Erythroblast (primary cell): ENCODE results near the gene LAMP1.
A peak's percentile ranks its signal among the peaks of the same experiment; 100 is the strongest.

Source experiments
- DNase-seq, 2 experiments: peaks; one replicate each; lab custom pipeline; 2025; lab: John Stamatoyannopoulos, UW
- GATA1 ChIP-seq: IDR thresholded peaks from 2 replicates; pipeline ENCODE4 v1.6.1; 2011; ENCODE audit warnings: low read depth, mild to moderate bottlenecking, control low read depth, low read length, moderate library complexity
- POLR2A ChIP-seq: IDR thresholded peaks from 2 replicates; pipeline ENCODE4 v1.6.1; 2011; ENCODE audit warnings: mild to moderate bottlenecking, low read length

The LAMP1 gene

DNA sequence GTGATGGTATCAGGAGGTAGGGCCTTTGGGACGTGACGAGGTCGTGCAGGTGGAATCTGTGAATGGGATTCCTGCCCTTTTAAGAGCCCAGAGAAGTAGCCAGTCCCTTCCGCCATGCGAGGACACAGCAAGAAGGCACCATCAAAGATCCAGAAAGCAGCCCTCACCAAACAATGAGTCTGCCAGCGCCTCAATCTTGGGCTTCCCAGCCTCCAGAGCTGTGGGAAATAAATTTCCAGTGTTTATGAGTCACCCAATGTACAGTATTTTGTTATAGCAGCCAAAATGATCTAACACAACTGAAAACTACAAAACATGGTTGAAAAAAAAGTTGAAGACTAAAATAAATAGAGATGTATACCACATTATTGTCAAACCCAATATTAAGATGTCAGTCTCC, 16.9 kb upstream of the LAMP1 start:
- TF ChIP-seq POLR2A (no peak), GATA1 (no peak)
- no peak for DNase-seq

DNA sequence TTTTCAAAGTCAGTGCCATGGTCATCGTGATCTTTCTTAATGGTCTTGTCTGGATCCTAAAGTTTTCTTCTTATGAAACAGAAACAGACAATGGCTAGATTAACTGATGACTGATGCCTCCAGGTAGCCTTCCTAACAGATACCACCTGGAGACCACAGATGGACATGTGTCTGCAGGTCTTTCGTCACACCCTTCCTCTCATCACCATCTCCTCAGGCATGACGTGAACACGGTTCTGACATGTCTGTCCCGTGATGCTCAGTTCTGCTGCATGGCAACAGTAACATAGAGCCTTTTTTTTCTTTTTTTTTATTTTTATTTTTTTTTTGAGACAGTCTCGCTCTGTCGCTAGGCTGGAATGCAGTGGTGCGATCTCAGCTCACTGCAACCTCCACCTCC, 13.1 kb upstream of the LAMP1 start:
- TF ChIP-seq POLR2A: no peak
- TF ChIP-seq GATA1: no peak
- DNase-seq: no peak

DNA sequence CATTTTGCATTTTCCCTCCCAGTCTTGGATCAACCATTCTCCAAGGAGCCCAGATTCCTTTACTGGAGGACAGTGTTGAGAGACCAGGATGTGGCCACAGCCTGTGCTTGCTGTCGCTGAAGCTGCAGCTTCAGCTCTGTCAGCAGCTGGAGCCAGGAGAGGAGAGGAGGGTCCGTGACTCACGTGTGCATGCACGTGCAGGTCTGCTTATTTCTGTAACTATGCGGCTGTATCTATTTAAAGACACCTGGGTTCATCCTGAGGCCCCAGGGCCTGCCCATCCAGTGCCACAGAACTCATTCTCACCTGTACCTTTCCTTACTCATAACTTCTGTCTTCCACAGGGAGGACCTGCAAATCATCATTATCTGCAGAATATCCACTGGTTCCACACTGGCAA, 8.2 kb upstream of the LAMP1 start:
- TF ChIP-seq GATA1: no peak
- no peak for TF ChIP-seq POLR2A
- no peak for DNase-seq

DNA sequence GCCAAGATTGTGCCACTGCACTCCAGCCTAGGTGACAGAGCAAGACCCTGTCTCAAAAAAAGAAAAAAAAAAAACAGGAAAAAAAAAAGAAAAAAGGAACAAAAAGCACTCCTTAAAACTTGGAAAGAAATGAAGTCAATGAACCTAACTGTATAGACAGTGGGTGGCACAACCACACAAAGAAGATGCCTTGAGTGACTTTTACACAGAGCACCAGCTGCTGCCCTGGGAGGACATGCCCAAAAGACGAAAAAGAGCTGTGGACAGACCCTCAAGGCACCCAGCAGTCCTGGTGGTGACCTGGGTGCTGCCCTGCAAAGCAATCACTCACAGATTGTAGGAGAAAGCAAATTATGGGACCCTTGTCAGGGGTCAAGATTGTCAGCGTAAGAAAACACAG, 5.9 kb upstream of the LAMP1 start:
- TF ChIP-seq POLR2A: no peak
- no peak for TF ChIP-seq GATA1
- no peak for DNase-seq

DNA sequence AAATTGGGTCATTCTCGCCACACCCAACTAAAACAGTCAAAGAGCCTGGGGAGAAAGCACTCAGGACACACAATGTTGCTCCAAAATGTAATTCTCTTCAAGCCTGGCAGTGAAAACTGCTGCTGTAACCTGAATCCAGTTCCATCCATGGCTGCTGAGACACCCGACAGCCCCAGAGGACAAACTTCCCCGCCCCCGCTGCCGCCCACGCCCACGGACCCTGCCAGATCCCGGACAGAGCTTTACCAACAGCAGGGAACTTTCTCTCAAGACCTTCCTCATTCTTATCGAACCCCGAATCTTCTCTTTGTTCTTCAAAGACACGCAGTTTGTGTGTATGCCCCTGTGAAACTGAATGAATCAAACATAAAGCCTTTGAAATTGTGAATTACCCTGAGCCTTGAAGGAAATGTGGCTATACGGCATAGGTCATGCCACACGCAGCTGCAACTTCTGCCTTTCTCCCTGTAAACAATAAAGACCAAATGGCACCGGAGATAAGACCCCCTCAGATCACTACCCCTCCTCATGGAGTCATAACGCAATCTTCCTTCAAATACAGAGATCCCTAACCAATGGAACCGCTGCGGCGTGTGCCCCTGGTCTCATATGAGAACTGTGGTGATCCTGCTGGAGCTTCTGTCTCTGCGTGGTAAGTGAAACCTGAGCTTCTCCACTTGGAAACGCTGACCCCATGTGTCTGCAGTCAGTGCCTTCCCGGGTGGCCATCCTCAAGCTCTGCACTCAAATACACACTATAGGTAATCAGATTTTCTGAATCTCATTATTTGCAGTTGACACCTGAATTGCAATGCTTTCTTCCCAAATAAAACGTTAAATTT, 4.8 kb upstream of the LAMP1 start:
- TF ChIP-seq GATA1: no peak
- TF ChIP-seq POLR2A: no peak
- DNase-seq: peak; percentile 23 to 27

DNA sequence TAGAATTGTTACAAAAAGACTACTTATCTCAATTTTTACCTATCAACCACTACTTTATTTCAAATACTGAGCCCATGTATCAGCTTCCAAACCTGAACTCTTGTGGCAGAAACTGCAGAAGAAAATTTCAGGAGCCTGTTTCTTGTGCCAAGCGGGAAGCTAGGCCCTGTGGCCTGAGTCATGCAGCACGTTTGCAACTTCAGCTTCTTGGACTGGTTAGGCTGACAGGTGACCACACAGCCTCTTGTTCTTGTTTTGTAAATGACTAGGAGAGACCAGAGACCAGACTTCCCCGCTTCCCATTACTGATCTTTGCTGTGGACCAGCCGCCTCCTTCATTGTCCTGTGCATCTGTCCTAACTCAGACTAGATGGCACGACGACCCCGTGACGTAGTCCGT, 3.4 kb upstream of the LAMP1 start:
- DNase-seq: no peak
- TF ChIP-seq POLR2A (no peak), GATA1 (no peak)

DNA sequence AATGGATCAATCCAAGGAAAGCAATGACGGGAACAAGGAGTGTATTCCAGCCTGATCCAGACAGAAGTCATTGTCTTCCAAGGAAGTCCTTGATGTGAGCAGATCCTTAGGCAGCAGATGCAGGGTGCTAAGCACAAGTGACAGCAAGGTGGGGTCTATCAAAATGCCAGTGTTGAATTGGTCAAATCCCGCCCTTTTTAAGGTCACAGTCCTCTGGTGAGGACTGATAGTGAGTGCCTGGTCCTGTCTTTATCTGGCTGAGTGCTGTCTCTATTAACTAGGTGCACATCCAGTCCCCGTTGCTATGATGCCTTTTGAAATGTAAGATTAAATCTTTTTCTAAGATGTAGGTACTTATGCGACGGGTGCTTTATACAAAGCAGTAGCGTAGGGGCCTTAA, 1.3 kb upstream of the LAMP1 start:
- DNase-seq: peak; percentile 57 to 85
- TF ChIP-seq POLR2A: no peak
- no peak for TF ChIP-seq GATA1

DNA sequence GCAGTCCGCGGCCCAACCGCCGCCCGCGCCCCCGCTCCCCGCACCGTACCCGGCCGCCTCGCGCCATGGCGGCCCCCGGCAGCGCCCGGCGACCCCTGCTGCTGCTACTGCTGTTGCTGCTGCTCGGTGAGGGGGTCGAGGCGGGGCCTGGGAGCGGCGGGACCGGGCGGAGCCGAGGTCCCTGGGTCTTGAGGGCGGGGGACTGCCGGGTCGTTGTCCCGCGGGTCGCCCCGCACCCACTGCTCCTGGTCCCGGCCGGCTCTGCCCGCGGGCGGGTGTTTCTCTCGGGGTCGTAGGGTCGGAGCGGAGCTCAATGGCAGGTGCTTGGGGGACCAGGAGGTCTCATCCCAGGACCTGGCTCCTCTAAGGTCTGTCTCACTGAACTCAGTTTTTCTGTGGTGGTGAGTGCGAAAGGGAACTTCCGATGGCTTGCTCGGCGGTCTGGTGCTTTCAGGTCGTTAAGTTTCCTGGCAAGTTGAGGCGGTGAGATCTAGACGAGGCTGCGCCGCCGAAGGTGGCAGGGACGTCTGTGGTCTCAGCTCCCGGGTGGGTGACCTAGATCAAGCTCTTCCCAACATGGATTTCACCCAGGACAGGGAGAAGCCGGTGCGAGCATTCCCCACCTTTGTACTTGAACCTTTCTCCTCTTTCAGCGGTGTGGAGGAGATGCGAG, 467 bp downstream of the LAMP1 start:
- peak; percentile 73 to 76 for DNase-seq
- TF ChIP-seq POLR2A: peak; percentile 19
- no peak for TF ChIP-seq GATA1

DNA sequence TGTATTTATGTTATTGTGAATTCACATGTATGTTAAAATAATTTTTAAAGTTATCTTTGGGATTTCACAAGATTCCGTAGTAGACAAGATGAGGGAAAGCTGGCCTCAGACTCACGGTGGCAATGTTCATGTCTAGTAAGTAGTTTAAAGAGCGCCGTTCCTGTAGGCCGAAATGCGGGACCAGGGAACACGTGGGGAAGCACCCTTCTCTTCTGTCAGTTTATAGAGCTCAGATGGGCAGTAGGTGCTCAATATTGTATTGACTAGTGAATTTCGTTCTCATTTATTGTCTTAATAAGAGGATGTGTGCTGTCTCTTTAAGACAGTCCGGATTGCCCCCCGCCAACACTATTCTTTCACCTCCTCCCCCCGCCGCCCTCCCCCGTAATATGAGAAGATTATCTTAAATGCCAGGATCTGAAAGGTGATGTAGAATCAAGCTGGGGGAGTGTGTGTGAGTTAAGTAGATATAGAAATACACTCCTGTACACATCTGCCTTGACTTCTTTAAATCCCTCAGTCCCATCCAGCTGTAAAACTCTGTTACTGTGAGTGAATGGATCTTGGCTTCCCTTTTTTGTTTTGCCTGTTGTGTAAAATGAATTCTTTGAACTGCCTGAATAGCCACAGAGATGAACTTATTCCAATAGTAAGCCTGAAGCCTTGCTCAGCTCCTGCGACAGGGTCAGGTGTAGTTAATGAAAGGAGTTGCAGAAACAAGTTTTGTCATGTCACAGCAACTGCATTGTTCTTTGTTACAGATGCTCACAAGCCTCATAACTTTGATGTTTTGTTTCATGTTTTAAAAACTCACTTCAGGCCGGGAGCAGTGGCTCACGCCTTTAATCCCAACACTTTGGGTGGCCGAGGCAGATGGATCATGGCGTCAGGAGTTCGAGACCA, 1.3 kb downstream of the LAMP1 start:
- TF ChIP-seq GATA1: no peak
- peak; percentile 63 to 72 for DNase-seq

DNA sequence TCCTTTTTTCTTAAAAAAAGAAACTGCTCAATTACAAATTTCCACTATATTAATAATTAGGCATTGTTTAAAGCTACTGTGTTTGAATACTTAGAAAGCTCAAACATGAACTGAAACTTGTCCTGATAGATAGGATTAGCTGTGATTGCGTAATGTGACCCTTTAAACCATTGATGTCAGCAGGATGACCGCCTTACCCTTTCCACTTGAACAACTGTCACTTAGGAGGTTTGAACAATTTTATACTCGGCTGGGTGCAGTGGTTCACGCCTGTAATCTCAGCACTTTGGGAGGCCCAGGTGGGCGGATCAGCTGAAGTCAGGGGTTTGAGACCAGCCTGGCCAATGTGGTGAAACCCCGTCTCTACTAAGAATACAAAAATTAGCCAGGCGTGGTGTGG, 2.9 kb downstream of the LAMP1 start:
- peak in 1 of 2 experiments; percentile 23 for DNase-seq
- TF ChIP-seq GATA1 (no peak), POLR2A (no peak)

DNA sequence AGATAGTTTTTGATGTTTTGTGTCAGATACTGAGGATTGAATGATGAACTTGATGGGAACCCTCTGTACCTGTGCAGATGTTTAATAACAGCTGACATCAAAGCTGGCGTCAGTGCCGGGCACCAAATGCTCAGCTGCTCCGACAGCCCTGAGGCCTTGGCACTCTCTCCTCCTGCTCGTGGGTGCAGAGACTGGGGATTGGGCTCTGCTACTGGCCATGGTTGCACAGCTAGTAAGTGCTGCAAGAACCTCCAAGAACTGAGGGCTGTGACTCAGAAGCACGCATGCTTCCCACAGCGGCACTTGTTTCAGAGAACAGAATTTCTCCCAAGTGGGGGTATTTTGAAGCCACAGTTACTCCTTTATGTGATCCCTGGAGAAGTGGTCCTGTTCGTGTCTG, 5.9 kb downstream of the LAMP1 start:
- TF ChIP-seq POLR2A (no peak), GATA1 (no peak)
- no peak for DNase-seq

DNA sequence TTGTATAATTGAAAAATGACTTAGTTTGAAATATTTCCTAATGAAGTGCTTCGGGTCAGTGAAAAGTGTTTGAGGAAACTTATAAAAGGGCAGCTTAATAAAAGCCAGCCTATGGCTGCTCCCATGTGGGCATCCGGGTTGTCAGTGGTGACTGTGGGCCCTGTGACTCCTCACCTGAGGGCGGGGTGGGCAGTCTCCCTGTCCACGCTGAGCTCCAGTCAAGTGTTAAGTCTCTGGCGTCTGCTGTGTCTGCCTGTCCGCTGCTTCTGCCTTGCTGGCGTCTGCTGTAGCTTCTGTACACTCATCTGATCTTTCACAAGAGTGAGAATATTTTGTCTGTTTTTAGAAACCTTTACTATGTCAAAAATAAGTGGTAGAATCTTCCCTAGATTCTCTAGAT, 7.1 kb downstream of the LAMP1 start:
- DNase-seq: no peak
- TF ChIP-seq POLR2A (no peak), GATA1 (no peak)

DNA sequence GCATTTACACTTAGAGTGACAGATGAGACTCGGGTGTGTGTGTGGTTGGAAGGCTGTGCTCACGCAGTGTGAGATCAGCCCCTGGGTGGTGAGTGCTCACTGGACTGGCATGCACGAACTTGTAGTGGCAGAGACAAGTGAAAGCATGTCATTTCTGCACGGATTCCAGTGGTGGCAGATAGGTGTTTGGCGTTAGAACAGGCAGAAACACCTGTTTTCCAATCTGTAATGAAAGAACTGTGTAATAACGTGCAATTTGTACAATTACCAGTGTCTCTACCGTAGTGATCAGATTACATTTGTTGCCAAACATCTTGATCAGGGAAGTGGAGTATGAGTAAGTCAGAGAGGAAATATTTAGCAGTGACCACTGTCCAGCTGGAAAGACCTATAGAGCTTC, 8.2 kb downstream of the LAMP1 start:
- TF ChIP-seq POLR2A: no peak
- TF ChIP-seq GATA1: no peak
- DNase-seq: no peak

DNA sequence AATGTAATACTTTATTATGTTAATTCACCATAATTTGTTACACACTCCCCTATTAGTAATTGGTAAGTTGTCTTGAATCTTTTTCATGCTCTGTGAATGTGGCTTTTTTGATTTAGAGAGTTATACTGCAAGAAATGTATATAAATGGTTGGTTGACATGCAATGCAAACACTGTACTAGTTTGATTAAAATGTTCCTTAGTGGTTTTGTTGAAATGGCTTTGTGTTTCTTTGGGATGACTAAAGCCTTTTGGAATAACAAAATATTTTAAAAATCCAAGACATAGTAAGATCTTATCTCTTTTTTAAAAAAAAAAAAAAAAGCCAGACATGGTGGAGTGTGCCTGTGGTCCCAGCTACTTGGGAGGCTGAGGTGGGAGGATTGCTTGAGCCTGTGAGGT, 10.5 kb downstream of the LAMP1 start:
- no peak for DNase-seq
- TF ChIP-seq GATA1: no peak
